ENCODE measurements around the gene PLA2G4A.

GRCh38 chr1:186806477-186806876 is 22.3 kb upstream of the PLA2G4A start:
- TF ChIP-seq CTCF (IDR thresholded peaks at IDR 0.05) (no peak), POLR2A (IDR thresholded peaks at IDR 0.05) (no peak)
